Upper lobe of left lung (tissue), 6 donors: Measurements from ENCODE around the gene MARK2. TPM values are rescaled to one million over a fixed set of nuclear protein-coding genes. Genes with fewer than 3 reads are reported as not detected.

Experiments
- ATAC-seq, 2 donors: fragments of 200-7000 bp; cut with Tn5 transposase; one replicate each; pipeline ENCODE4 v1.9.1; 2022; ENCODE audit warnings: mild to moderate bottlenecking in 2 of 2, moderate library complexity in 2 of 2; ENCODE audit not compliant: low FRiP score in 2 of 2
- DNase-seq, 2 donors: peaks; one replicate each; pipeline ENCODE4 v3.0.0-alpha.2; 2019 to 2020
- H3K27ac ChIP-seq, 4 donors: fragments of 200-600 bp; sonication (generic); one replicate each; pipeline ENCODE4 v1.5.1; 2016 to 2019
- H3K27me3 ChIP-seq, 4 donors: fragments of 200-600 bp; sonication (generic); one replicate each; pipeline ENCODE4 v1.5.1; 2017 to 2019
- H3K36me3 ChIP-seq, 4 donors: fragments of 200-600 bp; sonication (generic); one replicate each; pipeline ENCODE4 v1.5.1; 2016 to 2019
- H3K4me1 ChIP-seq, 4 donors: fragments of 200-600 bp; sonication (generic); one replicate each; pipeline ENCODE4 v1.5.1; 2018 to 2019
- H3K4me3 ChIP-seq, 4 donors: fragments of 200-600 bp; sonication (generic); one replicate each; pipeline ENCODE4 v1.5.1; 2017 to 2019; ENCODE audit warnings: mild to moderate bottlenecking in 2 of 4, moderate library complexity in 1 of 4
- H3K9me3 ChIP-seq, 4 donors: fragments of 200-600 bp; sonication (generic); one replicate each; pipeline ENCODE4 v1.5.1; 2018 to 2019
- CTCF ChIP-seq, 6 experiments: fragments of 450-650 bp in 4 of 6; fragments of 200-600 bp in 2 of 6; sonication (generic) in 2 of 6; IDR thresholded peaks; one replicate each; pipeline ENCODE4 v1.5.1; 2016 to 2019; ENCODE audit warnings: antibody characterized with exemption in 6 of 6
- EP300 ChIP-seq, 4 donors: sonication (generic); formaldehyde crosslinking; IDR thresholded peaks; one replicate each; pipeline ENCODE4 v1.5.1; 2017; ENCODE audit warnings: antibody characterized with exemption in 4 of 4, control low read depth in 2 of 4
- POLR2A ChIP-seq, 4 donors: fragments of 450-650 bp; IDR thresholded peaks; one replicate each; pipeline ENCODE4 v1.5.1; 2016 to 2017; ENCODE audit warnings: antibody characterized with exemption in 4 of 4, mild to moderate bottlenecking in 2 of 4
- POLR2AphosphoS5 ChIP-seq, 2 donors: sonication (generic); formaldehyde crosslinking; IDR thresholded peaks; one replicate each; pipeline ENCODE4 v1.5.1; 2017; ENCODE audit warnings: antibody characterized with exemption in 2 of 2
- WGBS, 2 donors: methylation state at CpG; one replicate each; pipeline ENCODE4 v1.1.5; 2017 to 2018; 5-methylcytosine and 5-hydroxymethylcytosine counted together
- total RNA-seq, 6 donors: library from RNA; depleted of rRNA in 4 of 6; stranded (reverse); fragments of >200 nt in 4 of 6; gene quantifications; one replicate each; pipeline versions ENCODE4 v1.1.0 to v1.2.1, GENCODE V29; 2016 to 2021
- donor health status: DM: no; HTN: no; CAD: no; lungs with moderate emphysema.
- donor health status: DM: no; HTN: yes; CAD: no; lungs with severe emphysema.

The MARK2 gene
- total RNA-seq, 6 donors from 2014 or later, result 41.7 to 67.1 (median 50.7) TPM

- no peak overlapping the region for H3K27ac ChIP-seq
- TF ChIP-seq CTCF (IDR thresholded peaks at IDR 0.05) (no peak), EP300 (IDR thresholded peaks at IDR 0.05) (no peak), POLR2AphosphoS5 (IDR thresholded peaks at IDR 0.05) (no peak), POLR2A (IDR thresholded peaks at IDR 0.05) (no peak)
- 80 to 94% methylated on average over 1 to 2 of the region's 2 CpGs for WGBS, 2 donors
- H3K27me3 ChIP-seq, result no peaks in the 10 kb centered on the region
- DNase-seq (no peak), ATAC-seq (no peak)
- peaks cover 8 to 11% (median 9%) of the 10 kb centered on the region in 4 donors for H3K4me1 ChIP-seq
- H3K36me3 ChIP-seq, result peaks cover 0 to 3% (median 0%) of the 10 kb centered on the region in 4 donors
- H3K4me3 ChIP-seq, result no peak overlapping the region
- no peaks in the 10 kb centered on the region for H3K9me3 ChIP-seq
Measured at GRCh38 chr11:63833048-63833447, 5.9 kb upstream of the MARK2 start.

GRCh38 chr11:63834535-63835157 lies 4.3 kb upstream of the MARK2 start:
- WGBS, 2 donors, result 91 to 93% methylated on average over 10 to 12 of the region's 12 CpGs
- DNase-seq, result no peak

GRCh38 chr11:63835158-63835545 lies 3.8 kb upstream of the MARK2 start:
- H3K36me3 ChIP-seq, result no peaks in the 10 kb centered on the region
- DNase-seq, result no peak
- H3K27ac ChIP-seq, result no peak overlapping the region
- H3K27me3 ChIP-seq, result no peaks in the 10 kb centered on the region
- H3K4me3 ChIP-seq, result no peak overlapping the region
- peaks cover 12 to 19% (median 14%) of the 10 kb centered on the region in 4 donors for H3K4me1 ChIP-seq
- ATAC-seq, result no peak
- no peak for TF ChIP-seq EP300 (IDR thresholded peaks at IDR 0.05)
- TF ChIP-seq POLR2AphosphoS5 (IDR thresholded peaks at IDR 0.05), result no peak
- TF ChIP-seq CTCF (IDR thresholded peaks at IDR 0.05), result no peak
- no peak for TF ChIP-seq POLR2A (IDR thresholded peaks at IDR 0.05)
- no peaks in the 10 kb centered on the region for H3K9me3 ChIP-seq
- WGBS, 2 donors, result 75 to 78% methylated on average over 6 of the region's 6 CpGs

More at GRCh38 chr11:63834535-63835157, 4.3 kb upstream of the MARK2 start:
- Histone ChIP-seq H3K4me1 (peaks cover 12 to 15% (median 13%) of the 10 kb centered on the region in 4 donors), H3K4me3 (no peak overlapping the region), H3K36me3 (no peaks in the 10 kb centered on the region), H3K27ac (no peak overlapping the region), H3K9me3 (no peaks in the 10 kb centered on the region), H3K27me3 (no peaks in the 10 kb centered on the region)
- no peak for TF ChIP-seq EP300 (IDR thresholded peaks at IDR 0.05)
- no peak for TF ChIP-seq POLR2A (IDR thresholded peaks at IDR 0.05)
- no peak for ATAC-seq

- peak; percentile 56 to 57 for ATAC-seq
- DNase-seq, result peak in 1 of 2 donors; percentile 77
- TF ChIP-seq EP300 (IDR thresholded peaks at IDR 0.05), result no peak
- peak; percentile 83 to 93 (median 90) for TF ChIP-seq CTCF (IDR thresholded peaks at IDR 0.05)
- no peak for TF ChIP-seq POLR2A (IDR thresholded peaks at IDR 0.05)
- TF ChIP-seq POLR2AphosphoS5 (IDR thresholded peaks at IDR 0.05), result no peak
Measured at GRCh38 chr11:63837027-63837688, 1.8 kb upstream of the MARK2 start.

GRCh38 chr11:63837739-63838138 lies 1.2 kb upstream of the MARK2 start:
- DNase-seq (peak in 1 of 2 donors; percentile 77), ATAC-seq (peak; percentile 24 to 41)
- H3K9me3 ChIP-seq, result no peaks in the 10 kb centered on the region
- H3K36me3 ChIP-seq, result peaks cover 0 to 7% (median 0%) of the 10 kb centered on the region in 4 donors
- TF ChIP-seq POLR2A (IDR thresholded peaks at IDR 0.05), result no peak
- no peak for TF ChIP-seq POLR2AphosphoS5 (IDR thresholded peaks at IDR 0.05)
- no peak for TF ChIP-seq EP300 (IDR thresholded peaks at IDR 0.05)
- no peak for TF ChIP-seq CTCF (IDR thresholded peaks at IDR 0.05)
- H3K4me3 ChIP-seq, result peak overlapping the region in 1 of 4 donors; percentile 90
- peaks cover 33 to 45% (median 39%) of the 10 kb centered on the region in 4 donors for H3K4me1 ChIP-seq
- H3K27ac ChIP-seq, result peak overlapping the region; percentile 86 to 98 (median 90)
- H3K27me3 ChIP-seq, result no peaks in the 10 kb centered on the region
- 12 to 19% methylated on average over 4 to 5 of the region's 5 CpGs for WGBS, 2 donors

More at GRCh38 chr11:63837027-63837688, 1.8 kb upstream of the MARK2 start:
- Histone ChIP-seq H3K36me3 (peaks cover 0 to 1% (median 0%) of the 10 kb centered on the region in 4 donors), H3K27ac (peak overlapping the region; percentile 86 to 98 (median 90)), H3K9me3 (no peaks in the 10 kb centered on the region), H3K4me3 (no peak overlapping the region), H3K4me1 (peaks cover 27 to 39% (median 34%) of the 10 kb centered on the region in 4 donors), H3K27me3 (no peaks in the 10 kb centered on the region)
- 15 to 18% methylated on average over 5 of the region's 5 CpGs for WGBS, 2 donors
